Regular cardiac myocyte (primary cell): Measurements from ENCODE around the gene TPRG1L. TPM values are rescaled to one million over a fixed set of nuclear protein-coding genes. Genes with fewer than 3 reads are reported as not detected.

Experiments used
- total RNA-seq: library from RNA; depleted of rRNA; stranded (reverse); fragments of >200 nt; gene quantifications from 2 replicates; pipeline ENCODE4 v1.2.3, GENCODE V29; 2014

Gene TPRG1L
- total RNA-seq: 20.0 and 37.0 TPM in 2 replicates

DNA sequence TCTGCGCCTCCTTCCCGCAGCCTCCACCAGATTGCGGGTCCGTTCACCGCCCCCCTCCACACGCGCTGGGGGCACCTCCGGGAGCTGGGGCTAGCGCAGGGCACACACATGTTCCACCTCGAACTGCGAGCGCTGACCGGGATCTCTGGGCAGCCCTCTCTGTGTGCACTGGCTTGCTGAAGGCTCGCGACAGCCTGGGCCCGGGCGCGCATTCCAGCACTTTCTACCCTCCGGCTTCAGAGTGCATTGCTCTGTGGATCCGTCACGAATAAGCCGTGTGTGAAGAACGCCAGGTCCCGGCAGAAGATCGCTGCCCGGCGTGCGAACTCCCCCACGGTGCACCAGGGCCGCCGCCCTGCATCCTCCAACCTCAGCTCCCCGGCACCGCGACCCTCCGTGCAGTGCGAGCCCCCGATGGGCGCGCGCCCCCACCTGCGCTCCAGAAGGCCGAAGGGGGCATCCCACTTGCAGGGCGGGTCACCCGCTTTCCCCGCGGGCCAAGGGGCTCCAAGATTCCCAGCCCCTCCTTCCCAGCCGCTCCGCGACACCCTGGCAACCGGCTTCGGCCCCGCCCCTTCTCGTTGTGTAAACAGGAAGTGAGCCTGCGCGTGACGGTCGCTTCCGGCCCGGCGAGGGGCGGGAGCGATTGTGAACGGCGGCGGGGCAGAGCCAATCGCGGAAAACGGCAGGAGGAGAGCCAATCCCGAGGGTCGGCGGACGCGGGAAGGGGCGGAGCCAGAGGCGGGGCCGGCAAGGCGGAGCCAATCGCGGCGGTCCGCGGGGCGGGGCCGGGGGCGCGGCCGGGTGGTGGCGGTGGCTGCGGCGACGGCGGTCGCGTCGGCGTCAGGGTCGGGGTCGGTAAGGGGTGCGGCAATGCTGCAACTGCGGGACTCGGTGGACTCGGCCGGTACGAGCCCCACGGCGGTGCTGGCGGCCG is at the start of gene TPRG1L:
TPRG1L (plus strand) TSS at position 816 of the 937 bp plus-strand sequence; CDS start at position 874, 58 bp downstream.

DNA sequence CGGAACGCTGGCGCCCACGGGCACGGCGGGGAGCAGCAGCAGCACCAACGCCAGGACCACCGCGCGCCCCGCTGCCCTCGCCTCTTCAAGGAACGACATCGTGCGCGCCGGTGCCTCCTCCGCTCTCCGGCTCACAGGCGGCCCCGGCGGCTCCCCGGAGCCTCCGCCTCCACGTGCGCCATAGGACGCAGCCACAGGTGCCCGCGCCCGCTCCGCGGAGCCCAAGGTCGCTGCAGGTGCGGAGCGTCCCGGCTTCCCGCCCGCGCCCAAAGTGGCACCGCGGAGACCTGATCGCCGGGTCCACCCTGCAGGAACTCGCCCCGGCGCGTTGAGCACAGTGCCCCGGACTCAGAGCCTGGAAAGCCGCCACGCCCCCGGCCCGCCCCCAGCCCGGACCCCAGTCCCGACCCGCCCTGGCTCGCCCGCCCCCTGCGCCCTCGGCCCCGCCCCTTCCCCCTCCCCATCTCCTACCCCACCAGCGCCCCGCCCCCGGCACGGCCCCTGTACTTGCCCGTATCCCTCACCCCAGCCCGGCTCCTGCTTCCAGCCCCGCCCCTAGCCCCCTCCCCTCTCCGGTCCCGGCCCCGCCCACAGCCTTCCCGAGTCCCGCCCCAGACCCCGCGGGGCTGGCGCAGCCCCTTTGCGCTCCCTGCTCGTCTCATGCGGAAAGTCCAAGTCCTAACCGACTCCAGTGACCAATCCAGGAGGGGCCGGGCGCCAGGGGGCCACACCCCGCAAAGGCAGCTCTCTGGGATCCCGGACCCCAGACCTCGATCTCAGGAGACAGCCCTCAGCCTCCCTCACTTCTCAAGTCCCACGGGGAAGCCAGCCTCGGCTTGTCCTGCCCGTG is 13.4 kb upstream of the TPRG1L start, which contains the start of gene MEGF6:
MEGF6 (minus strand) TSS at position 339 of the 850 bp plus-strand sequence; CDS start at position 99, 240 bp downstream.

DNA sequence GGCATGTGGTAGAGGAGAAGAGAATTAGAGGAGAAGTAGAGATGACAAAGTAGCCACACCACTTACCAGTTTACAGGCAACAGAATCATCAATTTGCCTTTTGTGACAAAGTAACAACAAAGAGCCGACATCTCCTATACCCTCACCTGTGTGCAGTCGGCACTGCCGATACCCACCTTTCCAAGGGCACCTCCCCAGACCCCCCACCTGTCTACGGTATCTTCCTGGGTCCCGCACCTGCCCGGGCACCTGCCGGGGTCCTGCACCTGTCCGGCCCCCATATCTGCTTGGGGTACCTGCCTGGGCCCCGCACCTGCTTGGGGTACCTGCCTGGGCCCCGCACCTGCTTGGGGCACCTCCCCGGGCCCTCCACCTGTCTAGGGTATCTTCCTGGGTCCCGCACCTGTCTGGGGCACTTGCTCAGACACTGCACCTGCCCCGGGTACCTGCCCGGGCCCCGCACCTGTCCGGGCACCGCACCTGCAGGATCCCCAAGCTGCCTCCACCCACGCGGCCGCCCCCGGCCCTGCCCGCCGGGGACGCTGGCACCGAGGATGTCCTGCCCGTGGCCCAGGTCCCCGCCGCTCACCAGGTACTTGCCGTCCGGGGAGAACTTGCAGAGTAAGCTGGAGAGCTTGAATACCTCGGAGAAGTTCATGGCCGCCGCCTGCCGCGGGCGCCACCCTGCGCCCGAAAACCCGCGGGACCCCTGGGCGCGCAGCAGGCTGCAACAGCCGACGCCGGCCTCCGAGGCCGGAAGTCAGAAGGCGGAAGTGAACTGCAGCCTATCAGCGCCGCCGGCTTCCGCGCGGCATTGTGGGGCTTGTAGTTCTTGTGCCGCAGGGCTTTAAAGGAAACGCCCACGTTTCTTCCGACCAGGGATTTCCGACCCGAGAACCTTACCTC is 24.8 kb downstream of the TPRG1L start, which contains the start of gene WRAP73:
WRAP73 (minus strand) TSS at position 762 of the 906 bp plus-strand sequence; CDS start at position 658, 104 bp downstream.

DNA sequence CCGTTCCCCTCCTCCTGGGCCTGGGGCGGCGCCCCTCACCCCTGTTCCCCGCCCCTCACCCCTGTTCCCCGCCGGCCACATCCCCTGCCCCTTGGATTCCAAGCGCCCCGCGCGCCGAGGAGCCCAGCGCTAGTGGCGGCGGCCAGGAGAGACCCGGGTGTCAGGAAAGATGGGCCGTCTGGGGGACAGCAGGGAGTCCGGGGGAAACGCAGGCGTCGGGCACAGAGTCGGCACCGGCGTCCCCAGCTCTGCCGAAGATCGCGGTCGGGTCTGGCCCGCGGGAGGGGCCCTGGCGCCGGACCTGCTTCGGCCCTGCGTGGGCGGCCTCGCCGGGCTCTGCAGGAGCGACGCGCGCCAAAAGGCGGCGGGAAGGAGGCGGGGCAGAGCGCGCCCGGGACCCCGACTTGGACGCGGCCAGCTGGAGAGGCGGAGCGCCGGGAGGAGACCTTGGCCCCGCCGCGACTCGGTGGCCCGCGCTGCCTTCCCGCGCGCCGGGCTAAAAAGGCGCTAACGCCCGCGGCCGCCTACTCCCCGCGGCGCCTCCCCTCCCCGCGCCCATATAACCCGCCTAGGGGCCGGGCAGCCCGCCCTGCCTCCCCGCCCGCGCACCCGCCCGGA is 27.2 kb downstream of the TPRG1L start, which contains the start of gene TP73:
TP73 (plus strand) TSS at position 587 of the 618 bp plus-strand sequence. CDS start 29,850 bp downstream, outside the sequence.

Other genes starting within 250 kb of the TPRG1L start
- gene ARHGEF16, start 170.3 kb upstream of the TPRG1L start, total RNA-seq: 0.28 and 0.38 TPM in 2 replicates
- gene MEGF6, start 13.5 kb upstream of the TPRG1L start, total RNA-seq: 9.4 and 38.9 TPM in 2 replicates
- gene WRAP73, start 25.1 kb downstream of the TPRG1L start, total RNA-seq: 12.4 and 16.7 TPM in 2 replicates
- gene TP73, start 27.5 kb downstream of the TPRG1L start, total RNA-seq: not detected in 2 replicates
- gene CCDC27, start 127.4 kb downstream of the TPRG1L start, total RNA-seq: not detected in 2 replicates
- gene SMIM1, start 147.7 kb downstream of the TPRG1L start, total RNA-seq: 1.4 TPM in 1 of 2 replicates, not detected in the other
- 36.6 and 50.4 TPM in 2 replicates for gene LRRC47, start 171.5 kb downstream of the TPRG1L start, total RNA-seq
- gene CEP104, start 232.2 kb downstream of the TPRG1L start, total RNA-seq: 13.8 and 17.8 TPM in 2 replicates
- gene DFFB, start 232.5 kb downstream of the TPRG1L start, total RNA-seq: 4.8 and 10.5 TPM in 2 replicates